WTC11 (cell line): ENCODE results near the gene STAB2. TPM values are rescaled to one million over a fixed set of nuclear protein-coding genes. Genes with fewer than 3 reads are reported as not detected.

ENCODE experiments used
- ATAC-seq: fragments of 200-7000 bp; cut with Tn5 transposase; 2 replicates; pipeline ENCODE4 v1.10.0; 2021; ENCODE audit warnings: mild to moderate bottlenecking, moderate library complexity
- CTCF ChIA-PET: fragments of 300-600 bp; sonication (Branson Sonifier 250); formaldehyde crosslinking; loops from one replicate; lab custom pipeline; 2021; ENCODE audit warnings: antibody characterized with exemption; lab: Charles Lee
- POLR2A ChIA-PET: fragments of 350-600 bp; sonication (Branson Sonifier 250); formaldehyde crosslinking; loops from one replicate; lab custom pipeline; 2021; ENCODE audit warnings: antibody characterized with exemption; lab: Charles Lee
- DNase-seq: peaks from one replicate; pipeline ENCODE4 v3.0.0; 2021; ENCODE audit warnings: low spot score
- H3K27ac Mint-ChIP-seq: 2 replicates; pipeline ENCODE4 v1.8.0; 2021; ENCODE audit warnings: mixed read lengths
- H3K27me3 Mint-ChIP-seq: 2 replicates; pipeline ENCODE4 v1.8.0; 2021; ENCODE audit warnings: low read depth, mild to moderate bottlenecking, moderate library complexity, mixed read lengths
- H3K36me3 Mint-ChIP-seq: 2 replicates; pipeline ENCODE4 v1.8.0; 2021; ENCODE audit warnings: mixed read lengths
- H3K4me1 Mint-ChIP-seq: 2 replicates; pipeline ENCODE4 v1.8.0; 2022; ENCODE audit warnings: mixed read lengths
- H3K4me3 Mint-ChIP-seq: 2 replicates; pipeline ENCODE4 v1.8.0; 2021; ENCODE audit warnings: mild to moderate bottlenecking, moderate library complexity, mixed read lengths
- H3K9me3 Mint-ChIP-seq: 2 replicates; pipeline ENCODE4 v1.8.0; 2021; ENCODE audit warnings: mixed read lengths
- CDX4 ChIP-seq: fragments of 250-450 bp; sonication (Bioruptor Pico); IDR thresholded peaks from 2 replicates; pipeline ENCODE4 v1.9.0; 2021; ENCODE audit warnings: moderate library complexity, mild to moderate bottlenecking, inconsistent platforms, borderline replicate concordance
- CREB1 ChIP-seq: sonication (generic); formaldehyde crosslinking; IDR thresholded peaks from 2 replicates; pipeline ENCODE4 v1.8.0; 2023; ENCODE audit warnings: mild to moderate bottlenecking, missing genetic modification reagents
- CTCF ChIP-seq: fragments of 200-600 bp; IDR thresholded peaks from 2 replicates; pipeline ENCODE4 v1.8.0; 2022; ENCODE audit warnings: antibody characterized with exemption
- ESRRA ChIP-seq: sonication (generic); formaldehyde crosslinking; IDR thresholded peaks from 2 replicates; pipeline ENCODE4 v1.8.1; 2022; ENCODE audit warnings: mild to moderate bottlenecking, missing genetic modification reagents, borderline replicate concordance
- FOXJ3 ChIP-seq: sonication (generic); formaldehyde crosslinking; IDR thresholded peaks from 2 replicates; pipeline ENCODE4 v1.9.0; 2021; ENCODE audit warnings: missing genetic modification reagents, mild to moderate bottlenecking, borderline replicate concordance
- FOXK1 ChIP-seq: sonication (generic); formaldehyde crosslinking; IDR thresholded peaks from 2 replicates; pipeline ENCODE4 v1.8.0; 2022; ENCODE audit warnings: mild to moderate bottlenecking, moderate library complexity, missing genetic modification reagents
- FOXP1 ChIP-seq: sonication (generic); formaldehyde crosslinking; IDR thresholded peaks from 2 replicates; pipeline ENCODE4 v1.8.0; 2022; ENCODE audit warnings: missing genetic modification reagents, mild to moderate bottlenecking, moderate library complexity, borderline replicate concordance
- GTF2I ChIP-seq: fragments of 250-450 bp; sonication (Bioruptor Pico); conservative IDR thresholded peaks from 2 replicates; pipeline ENCODE4 v1.4.0; 2021; ENCODE audit warnings: mild to moderate bottlenecking
- IRF1 ChIP-seq: sonication (generic); formaldehyde crosslinking; IDR thresholded peaks from 2 replicates; pipeline ENCODE4 v1.8.0; 2023; ENCODE audit warnings: missing genetic modification reagents
- JAZF1 ChIP-seq: fragments of 250-450 bp; sonication (Bioruptor Pico); IDR thresholded peaks from 2 replicates; pipeline ENCODE4 v1.9.0; 2021; ENCODE audit warnings: moderate library complexity, mild to moderate bottlenecking, inconsistent platforms
- KAT7 ChIP-seq: sonication (generic); formaldehyde crosslinking; IDR thresholded peaks from 2 replicates; pipeline ENCODE4 v1.8.1; 2023; ENCODE audit warnings: missing genetic modification reagents, mild to moderate bottlenecking, borderline replicate concordance
- NFYB ChIP-seq: sonication (generic); formaldehyde crosslinking; conservative IDR thresholded peaks from 2 replicates; pipeline ENCODE4 v1.8.0; 2022; ENCODE audit warnings: low read depth, missing genetic modification reagents
- NR2C2 ChIP-seq: sonication (generic); formaldehyde crosslinking; IDR thresholded peaks from 2 replicates; pipeline ENCODE4 v1.8.0; 2022; ENCODE audit warnings: mild to moderate bottlenecking, missing genetic modification reagents
- SOX15 ChIP-seq: fragments of 250-450 bp; sonication (Bioruptor Pico); IDR thresholded peaks from 2 replicates; pipeline ENCODE4 v1.9.0; 2021; ENCODE audit warnings: mild to moderate bottlenecking
- TCF7 ChIP-seq: sonication (generic); formaldehyde crosslinking; IDR thresholded peaks from 2 replicates; pipeline ENCODE4 v1.8.0; 2022; ENCODE audit warnings: mild to moderate bottlenecking, low read depth, missing genetic modification reagents, moderate library complexity
- ZNF121 ChIP-seq: sonication (generic); formaldehyde crosslinking; IDR thresholded peaks from 2 replicates; pipeline ENCODE4 v1.8.0; 2023; ENCODE audit warnings: missing genetic modification reagents
- ZNF232 ChIP-seq: sonication (generic); formaldehyde crosslinking; IDR thresholded peaks from 2 replicates; pipeline ENCODE4 v1.8.0; 2022; ENCODE audit warnings: mild to moderate bottlenecking, missing genetic modification reagents
- ZNF281 ChIP-seq: sonication (generic); formaldehyde crosslinking; IDR thresholded peaks from 2 replicates; pipeline ENCODE4 v1.8.0; 2023; ENCODE audit warnings: mild to moderate bottlenecking, missing genetic modification reagents
- ZNF396 ChIP-seq: fragments of 250-450 bp; sonication (Bioruptor Pico); IDR thresholded peaks from 2 replicates; pipeline ENCODE4 v1.8.0; 2021; ENCODE audit warnings: mild to moderate bottlenecking, moderate library complexity, borderline replicate concordance
- ZSCAN18 ChIP-seq: fragments of 250-450 bp; sonication (Bioruptor Pico); IDR thresholded peaks from 2 replicates; pipeline ENCODE4 v2.1.2; 2022; ENCODE audit warnings: mild to moderate bottlenecking, moderate library complexity
- total RNA-seq: library from RNA; stranded (reverse); gene quantifications from 3 replicates; pipeline ENCODE4 v1.2.3, GENCODE V29; 2021
- TF ChIP-seq, protein P1 (sequence below): sonication (generic); formaldehyde crosslinking; IDR thresholded peaks from 2 replicates; pipeline ENCODE4 v1.8.1; 2022; ENCODE audit warnings: mild to moderate bottlenecking, missing genetic modification reagents, moderate library complexity, borderline replicate concordance
- TF ChIP-seq, protein P2 (sequence below): sonication (generic); formaldehyde crosslinking; IDR thresholded peaks from 2 replicates; pipeline ENCODE4 v1.8.1; 2023; ENCODE audit warnings: mild to moderate bottlenecking, missing genetic modification reagents, moderate library complexity
- TF ChIP-seq, protein P3 (sequence below): fragments of 250-450 bp; sonication (Bioruptor Pico); conservative IDR thresholded peaks from 2 replicates; pipeline ENCODE4 v1.9.0; 2021; ENCODE audit warnings: mild to moderate bottlenecking

Gene STAB2
- total RNA-seq, 1 experiment from 2014 or later = 0.48 TPM

- TF ChIP-seq CTCF = no peak
- TF ChIP-seq CDX4 (CRISPR knock-in tag) = no peak
- TF ChIP-seq GTF2I = no peak
- no peak for TF ChIP-seq KAT7 (CRISPR knock-in tag)
- TF ChIP-seq NFYB (CRISPR knock-in tag) = no peak
- no peak for TF ChIP-seq TCF7 (CRISPR knock-in tag)
- TF ChIP-seq IRF1 (CRISPR knock-in tag) = no peak
- no peak for TF ChIP-seq ZNF232 (CRISPR knock-in tag)
These were observed 8.1 kb upstream of the STAB2 start (continued) for GRCh38 chr12:103578926-103579325.

DNA sequence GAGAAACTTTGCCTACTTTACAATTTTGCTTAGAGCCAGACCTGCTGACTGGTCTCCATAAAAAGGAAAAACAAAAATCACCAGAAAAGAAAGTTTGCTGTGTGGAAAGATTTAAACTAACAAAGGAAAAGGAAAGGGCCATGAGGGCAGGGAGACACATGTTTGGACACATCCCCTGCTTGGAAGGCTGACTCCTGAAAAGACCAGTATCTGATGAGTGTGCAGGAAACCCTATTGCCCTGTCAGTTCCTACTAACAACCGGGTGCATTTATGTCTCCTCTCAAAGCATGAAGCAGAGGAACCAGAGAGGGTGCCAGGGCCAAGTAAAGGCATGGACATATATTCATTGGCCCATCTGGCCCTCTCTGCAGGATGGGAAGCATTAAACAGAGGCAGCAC lies 7.0 kb upstream of the STAB2 start:
- Mint-ChIP-seq H3K4me1 (peaks cover 10% of the 10 kb centered on the region), H3K27ac (no peak overlapping the region), H3K4me3 (no peak overlapping the region), H3K9me3 (no peaks in the 10 kb centered on the region), H3K27me3 (peaks cover 3% of the 10 kb centered on the region; the same call in 1 of the 2 replicates), H3K36me3 (no peaks in the 10 kb centered on the region)
- POLR2A ChIA-PET = no interaction called here
- no peak for DNase-seq
- ATAC-seq = no peak
- CTCF ChIA-PET = no interaction called here
- no peak for TF ChIP-seq ZSCAN18 (CRISPR knock-in tag)
- no peak for TF ChIP-seq NR2C2 (CRISPR knock-in tag)
- no peak for TF ChIP-seq ZNF281 (CRISPR knock-in tag)
- TF ChIP-seq ESRRA (CRISPR knock-in tag) = no peak
- no peak for TF ChIP-seq FOXP1 (CRISPR knock-in tag)
- no peak for TF ChIP-seq FOXK1 (CRISPR knock-in tag)
- TF ChIP-seq, protein P1, sequence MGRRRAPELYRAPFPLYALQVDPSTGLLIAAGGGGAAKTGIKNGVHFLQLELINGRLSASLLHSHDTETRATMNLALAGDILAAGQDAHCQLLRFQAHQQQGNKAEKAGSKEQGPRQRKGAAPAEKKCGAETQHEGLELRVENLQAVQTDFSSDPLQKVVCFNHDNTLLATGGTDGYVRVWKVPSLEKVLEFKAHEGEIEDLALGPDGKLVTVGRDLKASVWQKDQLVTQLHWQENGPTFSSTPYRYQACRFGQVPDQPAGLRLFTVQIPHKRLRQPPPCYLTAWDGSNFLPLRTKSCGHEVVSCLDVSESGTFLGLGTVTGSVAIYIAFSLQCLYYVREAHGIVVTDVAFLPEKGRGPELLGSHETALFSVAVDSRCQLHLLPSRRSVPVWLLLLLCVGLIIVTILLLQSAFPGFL (CRISPR knock-in tag) = no peak
- TF ChIP-seq JAZF1 (CRISPR knock-in tag) = no peak
- no peak for TF ChIP-seq SOX15 (CRISPR knock-in tag)
- TF ChIP-seq ZNF121 = no peak
- TF ChIP-seq FOXJ3 = no peak
- TF ChIP-seq, protein P2, sequence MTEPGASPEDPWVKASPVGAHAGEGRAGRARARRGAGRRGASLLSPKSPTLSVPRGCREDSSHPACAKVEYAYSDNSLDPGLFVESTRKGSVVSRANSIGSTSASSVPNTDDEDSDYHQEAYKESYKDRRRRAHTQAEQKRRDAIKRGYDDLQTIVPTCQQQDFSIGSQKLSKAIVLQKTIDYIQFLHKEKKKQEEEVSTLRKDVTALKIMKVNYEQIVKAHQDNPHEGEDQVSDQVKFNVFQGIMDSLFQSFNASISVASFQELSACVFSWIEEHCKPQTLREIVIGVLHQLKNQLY (CRISPR knock-in tag) = no peak
- TF ChIP-seq, protein P3, sequence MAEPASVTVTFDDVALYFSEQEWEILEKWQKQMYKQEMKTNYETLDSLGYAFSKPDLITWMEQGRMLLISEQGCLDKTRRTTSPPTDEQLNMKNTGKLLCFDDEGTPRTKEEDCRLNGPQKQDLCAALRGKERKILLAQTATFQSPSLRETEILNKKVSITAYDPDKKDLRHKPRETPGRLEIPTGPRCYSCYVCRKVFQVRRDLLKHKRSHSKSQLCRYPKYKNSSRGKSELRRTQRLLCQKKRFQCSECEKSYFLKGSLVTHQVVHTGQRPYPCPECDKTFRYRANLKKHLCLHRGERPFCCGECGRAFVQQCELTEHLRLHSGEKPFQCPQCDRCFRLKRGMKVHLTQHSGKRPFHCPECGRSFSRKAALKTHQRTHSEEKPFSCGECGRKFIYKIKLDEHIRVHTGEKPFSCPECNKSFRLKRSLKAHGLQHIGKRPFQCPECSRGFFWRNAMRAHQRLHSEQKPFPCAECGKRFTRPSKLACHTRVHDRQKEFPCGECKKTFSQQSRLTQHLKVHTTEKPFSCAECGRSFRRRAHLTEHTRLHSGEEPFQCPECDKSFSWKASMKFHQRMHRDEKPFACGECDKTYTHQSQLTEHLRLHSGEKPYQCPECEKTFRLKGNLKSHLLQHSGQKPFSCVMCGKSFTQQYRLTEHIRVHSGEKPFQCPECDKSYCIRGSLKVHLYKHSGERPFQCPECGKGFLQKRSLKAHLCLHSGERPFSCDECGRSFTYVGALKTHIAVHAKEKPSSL (CRISPR knock-in tag) = no peak
- TF ChIP-seq ZNF396 (CRISPR knock-in tag) = no peak
- TF ChIP-seq CREB1 (CRISPR knock-in tag) = no peak
